Kidney (tissue), 14 donors: ENCODE data around the gene TRPM3. TPM values are rescaled to one million over a fixed set of nuclear protein-coding genes. Genes with fewer than 3 reads are reported as not detected.
A peak's percentile ranks its signal among the peaks of the same experiment; 100 is the strongest.

Experiments
- DNase-seq, 5 donors: peaks; one replicate each; pipeline ENCODE4 v3.0.0-alpha.2; 2013 to 2020
- FAIRE-seq: peaks from 2 replicates; lab custom pipeline; 2012; peaks lifted over from hg19 to GRCh38; lab: Jason Lieb, UNC
- H3K27ac ChIP-seq, 2 donors: one replicate each; pipeline ENCODE4 v1.7.0; 2013; ENCODE audit warnings: low read depth in 2 of 2, low read length in 2 of 2, inconsistent platforms in 1 of 2
- H3K27me3 ChIP-seq: one replicate; pipeline ENCODE4 v1.7.1; 2013; ENCODE audit warnings: low read length, inconsistent platforms; ENCODE audit not compliant: control insufficient read depth, insufficient read depth
- H3K36me3 ChIP-seq, 3 donors: one replicate each; pipeline versions ENCODE4 v1.7.0 to v1.7.1; 2013; ENCODE audit warnings: low read length in 3 of 3, control low read depth in 1 of 3, inconsistent platforms in 1 of 3; ENCODE audit not compliant: insufficient read depth in 3 of 3, control insufficient read depth in 2 of 3
- H3K4me1 ChIP-seq, 3 donors: one replicate each; pipeline versions ENCODE4 v1.7.0 to v1.7.1; 2013; ENCODE audit warnings: low read length in 3 of 3, inconsistent platforms in 1 of 3, low read depth in 1 of 3; ENCODE audit not compliant: control insufficient read depth in 2 of 3, insufficient read depth in 2 of 3
- H3K4me3 ChIP-seq, 3 donors: one replicate each; pipeline versions ENCODE4 v1.7.0 to v1.8.1; 2013; ENCODE audit warnings: low read length in 3 of 3, control low read depth in 1 of 3, inconsistent platforms in 1 of 3
- H3K9ac ChIP-seq, 3 donors: one replicate each; pipeline versions ENCODE4 v1.7.0 to v1.7.1; 2013; ENCODE audit warnings: low read length in 3 of 3, control low read depth in 1 of 3, inconsistent platforms in 1 of 3
- H3K9me3 ChIP-seq, 3 donors: one replicate each; pipeline versions ENCODE4 v1.7.0 to v1.7.1; 2013; ENCODE audit warnings: low read length in 3 of 3, control low read depth in 1 of 3, inconsistent platforms in 1 of 3; ENCODE audit not compliant: control insufficient read depth in 2 of 3, insufficient read depth in 1 of 3
- intact Hi-C: fragments of 100-400 bp; cut with DNase I; formaldehyde crosslinking; loops from one replicate; pipeline ENCODE4 v1.11.1; 2022
- polyA plus RNA-seq: library from polyadenylated mRNA; stranded (reverse); fragments of 350-450 nt; fragmentation: Illumina TruSeq; extraction: RNeasy Lipid Tissue Mini Kit (QIAGEN cat#74804); gene quantifications from one replicate; pipeline ENCODE4 v1.2.3, GENCODE V29; 2014; ENCODE audit warnings: low read depth, low replicate concordance; ENCODE audit not compliant: insufficient read depth
- total RNA-seq: library from RNA; stranded (reverse); fragmentation: NEBNext Ultra II Directional; extraction: Animal tissue kit (Norgen Biotek cat#: 25700); gene quantifications from one replicate; pipeline ENCODE4 v1.2.1, GENCODE V29; 2021
- TF ChIP-seq, protein P1 (sequence below): IDR thresholded peaks from 3 replicates; pipeline ENCODE4 v1.5.1; 2012; ENCODE audit warnings: mild to moderate bottlenecking, moderate library complexity, borderline replicate concordance; ENCODE audit not compliant: insufficient read depth; ENCODE audit errors: extremely low read depth
- donor health status: control.
- donor health status: control.
- donor health status: control.
- donor health status: control.
- donor health status: control.
- donor health status: DM: yes; HTN: yes; CAD: no.
- donor health status: Normal renal cell carcinoma (clear cell type).

The TRPM3 gene
- total and polyA plus RNA-seq, 2 donors from 2014 or later = 8.8 to 11.4 TPM

DNA sequence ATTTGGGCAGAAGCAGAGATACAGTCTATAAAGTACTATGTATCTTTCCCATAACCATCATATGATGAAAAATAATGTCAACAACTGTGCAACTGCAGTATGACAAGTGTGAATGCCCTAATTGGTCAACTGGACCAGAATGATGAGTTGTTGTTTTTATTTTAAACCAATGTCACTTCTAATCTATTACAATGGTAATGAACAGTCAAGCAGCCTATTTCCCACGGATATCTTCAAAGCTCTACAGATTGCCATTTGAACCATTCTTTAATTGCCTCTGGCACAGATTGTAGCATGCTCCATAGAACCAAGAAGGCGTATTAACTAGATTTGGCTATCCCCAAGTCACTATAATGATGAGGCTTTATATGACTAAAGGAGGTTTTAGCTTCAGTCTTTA, 233.6 kb downstream of the TRPM3 start:
- Histone ChIP-seq H3K27me3 (no peaks in the 10 kb centered on the region), H3K4me3 (no peak overlapping the region), H3K4me1 (no peaks in the 10 kb centered on the region), H3K9me3 (no peaks in the 10 kb centered on the region), H3K36me3 (no peaks in the 10 kb centered on the region), H3K27ac (no peak overlapping the region), H3K9ac (no peak overlapping the region)
- intact Hi-C loops = no loop called here
- TF ChIP-seq, protein P1, sequence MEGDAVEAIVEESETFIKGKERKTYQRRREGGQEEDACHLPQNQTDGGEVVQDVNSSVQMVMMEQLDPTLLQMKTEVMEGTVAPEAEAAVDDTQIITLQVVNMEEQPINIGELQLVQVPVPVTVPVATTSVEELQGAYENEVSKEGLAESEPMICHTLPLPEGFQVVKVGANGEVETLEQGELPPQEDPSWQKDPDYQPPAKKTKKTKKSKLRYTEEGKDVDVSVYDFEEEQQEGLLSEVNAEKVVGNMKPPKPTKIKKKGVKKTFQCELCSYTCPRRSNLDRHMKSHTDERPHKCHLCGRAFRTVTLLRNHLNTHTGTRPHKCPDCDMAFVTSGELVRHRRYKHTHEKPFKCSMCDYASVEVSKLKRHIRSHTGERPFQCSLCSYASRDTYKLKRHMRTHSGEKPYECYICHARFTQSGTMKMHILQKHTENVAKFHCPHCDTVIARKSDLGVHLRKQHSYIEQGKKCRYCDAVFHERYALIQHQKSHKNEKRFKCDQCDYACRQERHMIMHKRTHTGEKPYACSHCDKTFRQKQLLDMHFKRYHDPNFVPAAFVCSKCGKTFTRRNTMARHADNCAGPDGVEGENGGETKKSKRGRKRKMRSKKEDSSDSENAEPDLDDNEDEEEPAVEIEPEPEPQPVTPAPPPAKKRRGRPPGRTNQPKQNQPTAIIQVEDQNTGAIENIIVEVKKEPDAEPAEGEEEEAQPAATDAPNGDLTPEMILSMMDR = no peak
- DNase-seq (no peak), FAIRE-seq (no peak)

DNA sequence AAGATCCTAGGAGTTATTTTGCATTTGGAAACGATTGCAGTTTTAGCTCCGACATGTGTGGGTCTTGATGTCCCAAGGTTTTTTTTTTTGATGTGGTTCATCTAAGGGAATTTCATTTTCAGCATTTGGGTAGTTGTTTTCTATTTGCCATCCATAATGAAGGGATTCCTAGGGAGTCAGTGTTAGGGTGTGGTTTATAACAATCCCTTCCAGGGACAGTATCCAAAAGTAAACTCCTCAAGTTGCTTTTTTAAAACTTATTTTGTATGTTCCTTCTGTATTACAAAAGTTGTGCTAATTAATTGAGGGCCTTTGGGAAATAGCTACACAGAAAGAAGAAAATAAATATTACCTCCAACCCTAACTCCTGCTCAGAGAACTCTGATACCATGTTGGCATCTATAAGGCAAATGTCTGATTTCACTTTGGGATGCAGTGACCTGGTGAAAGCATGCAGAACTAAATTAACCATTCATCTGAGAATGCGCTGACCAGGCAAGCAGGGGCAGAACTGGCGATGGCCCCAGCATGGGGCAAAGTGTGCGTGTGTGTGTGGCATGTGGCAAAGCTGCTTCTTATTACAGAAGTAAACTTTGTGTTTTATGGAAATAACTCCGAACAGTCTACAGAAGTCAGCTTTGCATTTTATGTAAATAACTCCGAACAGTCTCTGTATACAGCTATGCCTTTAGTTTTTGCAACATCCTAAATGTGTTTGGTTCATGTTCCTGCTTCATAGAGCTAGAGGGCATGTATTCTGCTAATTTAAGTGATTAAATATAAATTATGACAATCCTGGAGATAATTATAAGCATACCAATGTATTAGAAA, 237.2 kb downstream of the TRPM3 start:
- H3K9ac ChIP-seq = no peak overlapping the region
- intact Hi-C loops = no loop called here
- H3K4me3 ChIP-seq = no peak overlapping the region
- H3K27ac ChIP-seq = no peak overlapping the region
- H3K9me3 ChIP-seq = no peaks in the 10 kb centered on the region
- no peaks in the 10 kb centered on the region for H3K36me3 ChIP-seq
- no peak for FAIRE-seq
- H3K27me3 ChIP-seq = no peaks in the 10 kb centered on the region
- peak in 1 of 5 donors; percentile 25 for DNase-seq
- TF ChIP-seq, protein P1 = no peak
- H3K4me1 ChIP-seq = no peaks in the 10 kb centered on the region

DNA sequence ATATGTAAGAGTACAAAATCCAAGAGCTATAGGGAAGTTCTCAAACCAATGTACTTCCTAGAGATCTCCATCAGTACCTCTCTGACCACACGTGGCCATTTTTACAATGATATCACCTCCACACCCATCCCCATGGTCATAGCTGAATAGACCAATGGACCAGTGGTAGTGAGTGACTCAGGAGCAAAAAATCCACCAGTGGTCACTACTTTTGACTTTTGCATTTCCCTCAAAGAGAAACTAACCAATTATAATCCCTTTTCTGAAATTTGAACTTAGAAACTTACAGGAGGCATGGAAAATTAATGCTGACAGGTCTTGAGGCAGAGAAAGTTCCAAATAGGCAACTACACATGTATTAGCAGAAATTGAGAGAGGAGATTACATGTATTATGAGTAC, 238.4 kb downstream of the TRPM3 start:
- Histone ChIP-seq H3K36me3 (no peaks in the 10 kb centered on the region), H3K27ac (no peak overlapping the region), H3K9me3 (no peaks in the 10 kb centered on the region), H3K4me1 (no peaks in the 10 kb centered on the region), H3K27me3 (no peaks in the 10 kb centered on the region), H3K9ac (no peak overlapping the region), H3K4me3 (no peak overlapping the region)
- intact Hi-C loops = no loop called here
- no peak for DNase-seq
- FAIRE-seq = no peak
- TF ChIP-seq, protein P1 = no peak
